ENCODE measurements around the gene ZNF618.

Gene ZNF618

DNA sequence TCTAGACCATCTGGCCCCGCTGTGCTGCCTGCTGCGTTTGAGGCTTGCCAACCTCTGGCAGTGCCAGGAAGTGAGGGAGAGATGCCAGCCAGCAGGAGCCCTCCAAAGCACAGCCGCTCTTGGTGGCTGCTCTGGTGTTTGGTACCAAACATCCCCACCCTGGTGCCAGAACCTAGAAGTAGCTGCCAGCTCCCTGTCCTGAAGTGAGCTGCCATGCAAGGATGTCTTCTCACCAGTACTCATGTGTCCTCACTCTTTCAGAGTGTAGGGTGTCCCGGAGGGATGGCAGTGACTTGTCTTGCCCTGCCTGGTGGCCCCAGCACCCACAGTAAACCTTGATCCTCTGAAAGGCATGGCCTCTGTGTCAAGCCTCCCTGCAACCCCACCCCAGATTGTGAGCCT is 158.6 kb downstream of the ZNF618 start:
- DNase-seq (ENCODE audit: extremely low read depth, low read depth) = no peak
- TF ChIP-seq, protein P1, sequence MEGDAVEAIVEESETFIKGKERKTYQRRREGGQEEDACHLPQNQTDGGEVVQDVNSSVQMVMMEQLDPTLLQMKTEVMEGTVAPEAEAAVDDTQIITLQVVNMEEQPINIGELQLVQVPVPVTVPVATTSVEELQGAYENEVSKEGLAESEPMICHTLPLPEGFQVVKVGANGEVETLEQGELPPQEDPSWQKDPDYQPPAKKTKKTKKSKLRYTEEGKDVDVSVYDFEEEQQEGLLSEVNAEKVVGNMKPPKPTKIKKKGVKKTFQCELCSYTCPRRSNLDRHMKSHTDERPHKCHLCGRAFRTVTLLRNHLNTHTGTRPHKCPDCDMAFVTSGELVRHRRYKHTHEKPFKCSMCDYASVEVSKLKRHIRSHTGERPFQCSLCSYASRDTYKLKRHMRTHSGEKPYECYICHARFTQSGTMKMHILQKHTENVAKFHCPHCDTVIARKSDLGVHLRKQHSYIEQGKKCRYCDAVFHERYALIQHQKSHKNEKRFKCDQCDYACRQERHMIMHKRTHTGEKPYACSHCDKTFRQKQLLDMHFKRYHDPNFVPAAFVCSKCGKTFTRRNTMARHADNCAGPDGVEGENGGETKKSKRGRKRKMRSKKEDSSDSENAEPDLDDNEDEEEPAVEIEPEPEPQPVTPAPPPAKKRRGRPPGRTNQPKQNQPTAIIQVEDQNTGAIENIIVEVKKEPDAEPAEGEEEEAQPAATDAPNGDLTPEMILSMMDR (IDR thresholded peaks at IDR 0.05; ENCODE audit: low read depth, low read length) = no peak

DNA sequence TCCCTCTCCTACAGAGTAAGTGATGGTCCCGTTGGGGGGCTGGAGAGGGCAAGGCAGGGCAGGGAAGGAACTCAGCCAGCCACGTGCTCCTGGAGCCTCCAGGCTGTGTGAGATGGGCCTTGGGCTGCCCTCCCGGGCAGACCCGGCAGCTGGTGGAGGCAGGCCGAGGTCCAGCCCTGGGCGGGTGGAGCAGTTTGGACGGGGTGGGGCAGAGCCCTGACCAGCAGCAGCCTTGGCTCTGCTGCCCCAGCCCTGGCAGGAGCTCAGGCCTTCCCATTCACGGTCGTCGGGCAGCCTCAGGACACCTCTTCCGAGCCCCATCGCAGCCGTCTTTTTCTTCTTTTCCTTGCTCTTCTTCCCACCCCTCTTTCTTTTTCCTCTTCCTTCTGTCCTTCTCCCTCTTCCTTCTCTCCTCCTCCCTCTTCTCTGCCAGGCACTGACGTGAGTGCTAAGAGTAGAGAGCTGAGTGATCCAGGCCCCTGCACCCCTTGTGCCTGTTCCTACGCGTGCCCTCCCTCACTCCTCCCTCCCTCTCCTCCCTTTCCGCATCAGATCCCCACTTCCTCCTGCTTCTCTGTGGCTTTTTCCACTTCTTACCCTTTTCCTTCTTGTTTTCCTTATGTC is 159.2 kb downstream of the ZNF618 start:
- TF ChIP-seq, protein P1 (IDR thresholded peaks at IDR 0.05; ENCODE audit: low read depth, low read length) = no peak

DNA sequence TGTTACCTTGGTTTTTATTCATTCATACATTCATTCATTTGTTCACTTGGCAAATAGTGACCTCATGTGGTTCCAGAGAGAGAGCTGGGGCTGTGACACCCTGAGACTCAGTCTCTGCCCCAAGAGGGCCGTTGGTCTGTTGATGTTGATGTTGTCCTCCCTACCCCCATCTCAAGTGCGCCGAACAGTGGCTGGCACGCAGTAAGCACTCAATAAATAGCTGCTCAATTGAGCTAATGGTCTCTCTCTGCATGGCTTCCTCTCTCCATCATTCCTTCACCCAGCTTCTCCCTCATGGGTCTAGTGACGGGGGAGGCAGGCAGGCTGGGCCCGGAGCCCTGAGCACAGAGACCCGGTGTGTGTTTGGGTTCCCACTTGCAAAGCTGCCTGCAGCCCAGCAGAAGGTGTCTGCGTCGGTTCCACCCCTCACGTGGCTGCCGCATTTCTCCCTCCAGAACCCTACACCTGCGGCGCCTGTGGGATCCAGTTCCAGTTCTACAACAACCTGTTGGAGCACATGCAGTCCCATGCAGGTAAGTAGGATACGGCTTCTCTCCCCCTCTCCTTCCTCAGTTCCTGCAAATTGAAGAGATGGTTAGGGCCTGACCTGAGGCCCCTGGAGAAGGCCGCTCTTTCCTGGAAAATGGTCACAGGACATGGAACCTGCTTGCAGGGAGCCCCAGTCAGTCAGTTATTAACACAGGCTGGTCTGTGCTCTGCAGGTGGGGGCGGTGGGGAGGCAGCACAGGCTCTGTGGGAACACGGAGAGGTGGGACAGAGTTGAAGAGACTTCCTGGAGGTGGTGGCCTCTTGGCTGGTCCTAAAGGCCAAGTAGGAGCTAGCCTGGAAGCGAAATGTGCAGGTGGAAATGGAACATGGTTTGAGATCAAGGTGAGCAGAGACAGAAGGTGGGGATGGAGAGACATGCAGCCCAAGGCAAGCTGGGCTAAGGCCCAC is 160.0 kb downstream of the ZNF618 start:
- TF ChIP-seq, protein P1 (IDR thresholded peaks at IDR 0.05; ENCODE audit: low read depth, low read length) = no peak
- no peak for DNase-seq (ENCODE audit: extremely low read depth, low read depth)

More for the DNA sequence above, 159.2 kb downstream of the ZNF618 start:
- DNase-seq (ENCODE audit: extremely low read depth, low read depth) = no peak

DNA sequence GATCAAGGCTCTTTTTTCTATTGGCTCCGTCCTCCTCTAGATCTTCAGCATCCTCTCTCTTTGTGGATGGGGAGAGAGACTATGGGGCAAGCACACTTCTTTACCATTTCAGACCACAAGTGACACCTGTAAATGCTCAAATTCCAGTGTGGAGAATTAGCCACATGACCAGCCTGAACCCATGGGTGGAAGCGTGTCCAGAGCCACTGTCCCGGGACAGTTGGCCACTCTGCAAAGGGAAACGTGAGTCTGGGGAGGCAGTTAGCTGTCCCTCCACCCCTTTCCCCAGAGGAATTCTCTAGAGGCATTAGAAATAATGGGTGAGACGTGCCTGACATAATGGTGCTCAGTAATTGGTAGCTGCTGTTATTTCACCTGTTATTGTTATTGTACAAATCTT is 161.1 kb downstream of the ZNF618 start:
- DNase-seq (ENCODE audit: extremely low read depth, low read depth) = no peak
- TF ChIP-seq, protein P1 (IDR thresholded peaks at IDR 0.05; ENCODE audit: low read depth, low read length) = no peak

DNA sequence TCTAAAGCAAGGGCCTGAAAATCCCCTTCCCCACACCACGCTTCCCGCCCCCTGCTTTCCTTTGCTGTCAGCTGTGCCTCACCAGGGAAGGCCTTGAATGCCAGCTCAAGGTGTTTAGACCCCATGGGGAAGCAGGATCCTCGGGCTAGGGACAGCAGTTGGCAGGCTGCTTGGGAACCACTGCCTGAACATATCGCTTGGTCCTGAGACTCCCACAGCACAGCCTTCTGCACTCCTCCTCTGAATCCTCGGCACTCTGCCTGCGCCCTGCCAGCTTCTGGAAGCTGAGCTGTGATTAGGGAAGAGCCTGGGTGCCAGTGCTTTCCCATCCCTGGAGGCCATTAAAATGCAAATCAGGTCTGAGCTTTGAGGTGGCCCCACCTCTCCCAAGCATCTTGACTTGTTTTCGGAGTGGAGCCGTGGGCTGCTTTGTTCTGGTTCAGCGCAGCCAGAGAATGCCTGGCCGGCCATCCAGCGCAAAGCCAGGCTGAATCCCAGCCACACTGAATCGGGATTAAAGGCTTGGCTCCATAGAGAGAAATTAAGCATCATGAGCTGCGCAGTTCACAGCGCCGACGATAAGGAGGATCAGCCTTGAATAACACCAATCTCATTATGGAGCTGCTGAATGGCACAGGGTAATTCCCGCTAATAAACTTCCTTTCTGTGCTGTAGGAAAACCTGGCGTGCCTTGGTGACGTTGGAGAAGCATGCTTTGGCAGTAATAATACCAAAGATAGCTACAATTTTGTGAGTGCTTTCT is 162.0 kb downstream of the ZNF618 start:
- peak; percentile 14 for DNase-seq (ENCODE audit: extremely low read depth, low read depth)
- TF ChIP-seq, protein P1 (IDR thresholded peaks at IDR 0.05; ENCODE audit: low read depth, low read length) = no peak

DNA sequence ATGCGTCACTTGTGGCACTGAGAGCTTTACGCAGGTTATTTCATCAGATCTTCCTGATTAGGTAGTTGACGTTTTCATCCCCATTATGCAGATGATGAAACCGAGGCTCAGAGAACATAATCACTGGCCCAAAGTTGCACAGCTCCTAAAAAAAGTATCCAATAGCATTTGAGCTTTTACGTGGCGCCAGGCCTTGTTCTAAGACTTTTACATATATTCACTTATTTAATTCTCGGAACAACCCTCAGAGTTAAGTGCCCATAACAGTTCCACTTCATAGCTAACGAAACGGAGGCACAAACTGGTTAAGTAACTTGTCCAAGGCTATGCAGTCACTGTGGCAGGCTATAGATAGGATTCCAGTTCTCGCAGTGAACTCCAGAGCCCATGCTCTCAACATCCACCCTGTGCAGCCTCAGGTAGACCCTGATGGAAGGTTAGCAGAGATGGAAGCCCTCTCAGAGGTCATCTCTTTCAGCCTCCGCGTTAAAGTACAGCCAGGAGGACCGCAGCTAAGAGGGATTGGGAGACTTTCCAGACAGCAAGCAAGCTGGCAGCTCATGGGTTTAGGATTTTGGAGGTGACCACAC is 162.7 kb downstream of the ZNF618 start:
- TF ChIP-seq, protein P1 (IDR thresholded peaks at IDR 0.05; ENCODE audit: low read depth, low read length) = no peak
- DNase-seq (ENCODE audit: extremely low read depth, low read depth) = no peak

Data from AG09319 (cell line).